Activated CD4-positive, alpha-beta T cell treated with anti-CD3 and anti-CD28 coated beads, Interleukin-2, amount 10 ng/mL, durations not matched to agents 24 days and 14 days (primary cell): Measurements from ENCODE around the gene KRTAP10-3. TPM values are rescaled to one million over a fixed set of nuclear protein-coding genes. Genes with fewer than 3 reads are reported as not detected.
"Not testable (repeated sequence)": the region's sequence is repeated elsewhere in the genome, so short reads cannot be mapped to it uniquely, and the experiment has no call there.

Source experiments
- DNase-seq: peaks from one replicate; pipeline ENCODE4 v3.0.0; 2022
- H3K27ac Mint-ChIP-seq: one replicate; pipeline ENCODE4 v1.8.0; 2022; ENCODE audit warnings: mild to moderate bottlenecking, mixed read lengths
- H3K27me3 Mint-ChIP-seq: one replicate; pipeline ENCODE4 v1.8.0; 2022; ENCODE audit warnings: mixed read lengths
- H3K36me3 Mint-ChIP-seq: one replicate; pipeline ENCODE4 v1.8.0; 2022; ENCODE audit warnings: low read depth, mild to moderate bottlenecking, mixed read lengths
- H3K4me1 Mint-ChIP-seq: one replicate; pipeline ENCODE4 v1.8.0; 2021; ENCODE audit warnings: mixed read lengths
- H3K4me3 Mint-ChIP-seq: one replicate; pipeline ENCODE4 v1.8.0; 2022; ENCODE audit warnings: mild to moderate bottlenecking, moderate library complexity, mixed read lengths
- H3K9me3 Mint-ChIP-seq: one replicate; pipeline ENCODE4 v1.8.0; 2021; ENCODE audit warnings: mixed read lengths
- intact Hi-C: fragments of 100-400 bp; cut with micrococcal nuclease; formaldehyde crosslinking; loops from one replicate; pipeline ENCODE4 v1.15.1; 2023
- total RNA-seq: library from RNA; stranded (reverse); gene quantifications from 2 replicates; pipeline ENCODE4 v1.2.3, GENCODE V29; 2022

The KRTAP10-3 gene
- total RNA-seq, 1 donor from 2014 or later: not detected

GRCh38 chr21:44594406-44594916 is 35.9 kb upstream of the KRTAP10-3 start:
- DNase-seq: no peak
- H3K4me3 Mint-ChIP-seq: no peak overlapping the region
- no peaks in the 10 kb centered on the region for H3K9me3 Mint-ChIP-seq
- H3K27me3 Mint-ChIP-seq: peaks cover 7% of the 10 kb centered on the region
- H3K4me1 Mint-ChIP-seq: no peaks in the 10 kb centered on the region
- H3K36me3 Mint-ChIP-seq: no peaks in the 10 kb centered on the region
- intact Hi-C loops: no loop called here
- H3K27ac Mint-ChIP-seq: no peak overlapping the region

DNA sequence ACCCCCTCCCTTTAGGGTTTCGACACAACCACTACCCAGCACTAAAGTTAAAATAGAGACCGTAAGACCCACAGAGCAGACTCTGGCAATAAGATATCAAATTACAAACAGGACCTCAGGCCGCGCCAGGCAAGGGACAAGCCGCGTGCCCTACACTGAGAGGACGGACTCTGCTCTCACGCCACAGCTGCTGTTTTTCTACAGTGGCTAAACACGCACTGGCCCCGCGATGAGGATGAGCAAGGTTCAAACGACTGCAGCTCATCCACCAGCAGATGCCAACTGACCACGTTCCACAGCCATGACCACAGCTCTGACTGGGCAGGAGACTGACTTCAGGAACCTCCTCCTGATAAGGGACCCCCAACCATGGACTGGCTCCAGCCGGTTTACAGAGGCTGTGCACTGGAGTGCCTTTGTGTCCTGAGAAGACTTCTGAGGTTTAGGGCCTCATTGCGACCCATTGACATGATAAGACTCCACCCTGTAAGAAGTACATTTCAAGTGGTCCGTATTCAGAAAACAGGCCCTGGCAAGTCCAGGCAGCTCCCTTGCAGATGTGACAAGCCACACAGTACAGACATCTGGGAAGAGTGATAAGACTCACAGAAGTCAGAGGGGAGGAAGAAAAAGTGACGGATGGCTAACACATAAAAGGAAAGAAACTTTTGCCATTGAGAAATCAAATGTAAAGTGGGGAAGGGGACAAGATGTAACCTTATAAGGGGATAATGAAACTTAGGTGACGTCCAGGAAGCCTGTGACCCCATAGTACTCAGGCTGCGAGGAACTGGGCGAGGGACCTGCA is 35.2 kb upstream of the KRTAP10-3 start:
- intact Hi-C loops: no loop called here
- Mint-ChIP-seq H3K36me3 (no peaks in the 10 kb centered on the region), H3K4me3 (no peak overlapping the region), H3K9me3 (no peaks in the 10 kb centered on the region), H3K27me3 (peaks cover 7% of the 10 kb centered on the region), H3K4me1 (no peaks in the 10 kb centered on the region), H3K27ac (no peak overlapping the region)
- no peak for DNase-seq

DNA sequence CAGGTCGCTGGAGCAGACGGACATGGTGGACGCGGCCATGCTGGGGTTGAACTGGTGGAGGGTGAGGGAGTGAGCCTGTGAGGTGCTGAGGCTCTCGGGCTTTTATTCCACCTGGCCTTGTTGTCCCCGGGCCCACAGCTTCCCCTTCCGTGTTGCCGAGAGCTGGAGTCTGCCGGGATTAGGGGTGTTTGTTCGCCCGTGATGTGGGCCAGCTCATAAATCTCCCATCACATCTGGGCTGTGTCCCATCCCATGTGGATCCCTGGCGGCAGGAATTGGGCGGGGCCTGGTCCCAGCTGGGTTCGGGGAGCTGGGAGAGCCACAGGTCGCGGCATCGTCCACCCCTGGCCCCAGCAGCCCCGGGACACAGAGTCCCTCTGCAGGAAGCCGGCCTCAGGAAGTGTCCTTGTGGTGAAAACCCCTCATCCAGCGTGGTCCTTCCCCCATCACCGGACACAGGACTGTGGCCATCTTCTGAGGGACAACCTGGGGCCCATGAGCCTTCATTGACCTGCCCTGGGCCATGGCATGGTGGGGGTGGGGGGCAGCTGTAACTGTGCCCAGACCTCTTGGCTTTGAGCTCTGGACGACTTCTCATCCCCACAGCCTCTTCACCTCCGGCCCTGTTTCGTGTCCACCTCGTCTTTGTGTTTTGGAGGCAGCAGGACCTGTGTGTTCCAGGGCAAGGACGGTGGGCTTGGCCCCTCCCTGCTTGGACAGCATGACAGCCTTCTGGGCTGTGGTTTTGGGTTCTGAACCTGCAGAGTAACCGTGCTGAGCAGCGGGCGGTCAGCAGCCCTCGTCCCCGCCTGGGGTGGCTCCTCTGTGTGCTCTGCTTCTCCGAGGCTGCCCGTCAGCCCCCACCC is 34.1 kb upstream of the KRTAP10-3 start, which contains the start of gene KRTAP10-6:
Gene KRTAP10-6 (minus strand): TSS at position 60 of the 866 bp plus-strand sequence. CDS start 21 bp downstream, at position 39.
- peaks cover 11% of the 10 kb centered on the region for H3K27me3 Mint-ChIP-seq
- H3K27ac Mint-ChIP-seq: no peak within 1 kb of the TSS
- DNase-seq: no peak
- H3K36me3 Mint-ChIP-seq: no peaks in the 10 kb centered on the region
- no peaks in the 10 kb centered on the region for H3K9me3 Mint-ChIP-seq
- no peak within 1 kb of the TSS for H3K4me3 Mint-ChIP-seq
- H3K4me1 Mint-ChIP-seq: no peaks in the 10 kb centered on the region
- intact Hi-C loops: no loop called here

DNA sequence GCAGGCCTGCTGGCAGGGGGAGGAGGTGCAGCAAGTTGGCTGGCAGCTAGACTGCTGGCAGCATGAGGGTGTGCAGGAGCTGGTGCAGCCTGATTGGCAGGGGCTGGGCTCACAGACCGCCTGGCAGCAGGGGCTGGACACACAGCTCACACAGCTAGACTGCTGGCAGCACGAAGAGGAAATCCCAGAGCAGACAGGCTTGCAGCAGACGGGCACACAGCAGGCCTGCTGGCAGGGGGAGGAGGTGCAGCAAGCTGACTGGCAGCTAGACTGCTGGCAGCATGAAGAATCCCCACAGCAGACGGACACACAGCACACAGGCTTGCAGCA is 33.2 kb upstream of the KRTAP10-3 start:
- peaks cover 19% of the 10 kb centered on the region for H3K27me3 Mint-ChIP-seq
- H3K4me1 Mint-ChIP-seq, H3K27ac Mint-ChIP-seq, DNase-seq, H3K9me3 Mint-ChIP-seq, intact Hi-C loops, H3K36me3 Mint-ChIP-seq, H3K4me3 Mint-ChIP-seq: not testable (repeated sequence)

- DNase-seq, H3K9me3 Mint-ChIP-seq, H3K36me3 Mint-ChIP-seq, H3K27ac Mint-ChIP-seq, H3K4me1 Mint-ChIP-seq, intact Hi-C loops, H3K4me3 Mint-ChIP-seq: not testable (repeated sequence)
- peaks cover 22% of the 10 kb centered on the region for H3K27me3 Mint-ChIP-seq
These were observed 32.6 kb upstream of the KRTAP10-3 start for GRCh38 chr21:44590897-44591800.

- no peak overlapping the region for H3K27ac Mint-ChIP-seq
- intact Hi-C loops: no loop called here
These were observed 31.7 kb upstream of the KRTAP10-3 start for GRCh38 chr21:44590311-44590721.

DNA sequence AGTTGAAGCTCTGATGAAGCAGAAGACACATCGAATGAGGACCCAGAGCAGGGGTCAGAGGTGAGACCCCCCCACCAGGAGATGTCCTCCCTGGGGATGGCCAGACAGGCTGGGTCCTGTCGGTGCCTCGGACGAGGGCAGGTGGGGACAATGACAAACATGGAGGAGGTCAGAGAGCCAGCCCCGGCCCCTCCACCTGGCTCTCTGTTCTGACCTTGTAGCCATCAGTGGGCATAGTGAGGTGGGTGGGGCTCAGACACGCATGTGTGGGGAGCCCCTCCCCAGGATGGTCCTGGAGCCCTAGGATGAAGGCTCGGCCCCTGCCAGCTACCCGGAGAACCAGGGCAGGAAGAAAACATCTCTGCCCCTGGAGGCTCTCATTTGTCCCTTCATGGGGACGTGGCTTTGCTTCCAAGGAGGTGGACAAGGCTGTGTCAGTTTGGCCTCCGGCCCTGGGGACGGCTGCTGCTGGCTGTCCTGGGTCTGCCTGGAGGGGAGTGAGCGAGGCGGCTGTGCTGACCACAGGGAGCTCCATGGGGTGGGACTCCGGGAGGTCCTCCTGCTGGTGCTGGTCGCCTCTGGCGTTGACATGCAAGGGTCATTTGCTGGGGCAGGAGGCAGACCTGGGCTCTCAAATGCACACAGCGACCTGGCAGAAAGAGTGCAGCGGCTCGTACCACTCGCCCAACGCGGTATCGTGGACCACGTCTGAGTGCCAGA is 31.2 kb upstream of the KRTAP10-3 start:
- Mint-ChIP-seq H3K9me3 (peaks cover 4% of the 10 kb centered on the region), H3K27me3 (peaks cover 30% of the 10 kb centered on the region), H3K36me3 (no peaks in the 10 kb centered on the region), H3K4me3 (no peak overlapping the region), H3K4me1 (no peaks in the 10 kb centered on the region), H3K27ac (no peak overlapping the region)
- no peak for DNase-seq
- intact Hi-C loops: no loop called here

More at GRCh38 chr21:44590311-44590721, 31.7 kb upstream of the KRTAP10-3 start:
- Mint-ChIP-seq H3K4me3 (no peak overlapping the region), H3K27me3 (peaks cover 27% of the 10 kb centered on the region), H3K4me1 (no peaks in the 10 kb centered on the region), H3K9me3 (peaks cover 4% of the 10 kb centered on the region), H3K36me3 (no peaks in the 10 kb centered on the region)
- DNase-seq: no peak

- no peak overlapping the region for H3K27ac Mint-ChIP-seq
- H3K4me1 Mint-ChIP-seq: no peaks in the 10 kb centered on the region
- DNase-seq: no peak
- H3K4me3 Mint-ChIP-seq: no peak overlapping the region
- intact Hi-C loops: no loop called here
- peaks cover 32% of the 10 kb centered on the region for H3K27me3 Mint-ChIP-seq
- H3K36me3 Mint-ChIP-seq: no peaks in the 10 kb centered on the region
- H3K9me3 Mint-ChIP-seq: peaks cover 4% of the 10 kb centered on the region
These were observed 30.5 kb upstream of the KRTAP10-3 start for GRCh38 chr21:44589094-44589493.

DNA sequence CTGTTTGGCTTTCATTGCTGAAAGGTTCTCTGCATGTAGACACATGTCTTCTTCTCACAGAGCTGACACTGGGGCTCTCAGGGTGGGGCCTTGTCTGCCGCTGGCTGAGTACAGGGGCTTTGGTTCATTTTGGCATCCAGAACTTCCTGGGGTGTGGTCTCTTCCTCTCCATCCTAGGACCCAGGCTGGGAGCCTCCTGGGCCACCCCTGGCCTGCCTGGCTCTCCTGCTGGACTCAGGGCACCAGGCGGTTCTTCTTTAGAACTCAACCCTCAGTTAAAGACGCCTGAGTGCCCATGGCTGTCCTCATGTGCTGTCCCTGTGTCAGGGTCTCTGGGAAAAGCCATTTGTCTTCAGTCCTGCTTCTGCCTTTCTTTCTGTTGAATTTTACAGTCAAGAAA is 27.3 kb upstream of the KRTAP10-3 start:
- H3K4me3 Mint-ChIP-seq: no peak overlapping the region
- no peak overlapping the region for H3K27ac Mint-ChIP-seq
- peaks cover 3% of the 10 kb centered on the region for H3K36me3 Mint-ChIP-seq
- no peak for DNase-seq
- intact Hi-C loops: no loop called here
- H3K27me3 Mint-ChIP-seq: peaks cover 32% of the 10 kb centered on the region
- peaks cover 11% of the 10 kb centered on the region for H3K9me3 Mint-ChIP-seq
- peaks cover 5% of the 10 kb centered on the region for H3K4me1 Mint-ChIP-seq

GRCh38 chr21:44583800-44584147 is 25.2 kb upstream of the KRTAP10-3 start:
- Mint-ChIP-seq H3K27me3 (peaks cover 32% of the 10 kb centered on the region), H3K4me1 (peaks cover 5% of the 10 kb centered on the region), H3K4me3 (no peak overlapping the region), H3K9me3 (peaks cover 11% of the 10 kb centered on the region), H3K27ac (no peak overlapping the region), H3K36me3 (peaks cover 7% of the 10 kb centered on the region)
- DNase-seq: peak; percentile 71
- intact Hi-C loops: no loop called here

DNA sequence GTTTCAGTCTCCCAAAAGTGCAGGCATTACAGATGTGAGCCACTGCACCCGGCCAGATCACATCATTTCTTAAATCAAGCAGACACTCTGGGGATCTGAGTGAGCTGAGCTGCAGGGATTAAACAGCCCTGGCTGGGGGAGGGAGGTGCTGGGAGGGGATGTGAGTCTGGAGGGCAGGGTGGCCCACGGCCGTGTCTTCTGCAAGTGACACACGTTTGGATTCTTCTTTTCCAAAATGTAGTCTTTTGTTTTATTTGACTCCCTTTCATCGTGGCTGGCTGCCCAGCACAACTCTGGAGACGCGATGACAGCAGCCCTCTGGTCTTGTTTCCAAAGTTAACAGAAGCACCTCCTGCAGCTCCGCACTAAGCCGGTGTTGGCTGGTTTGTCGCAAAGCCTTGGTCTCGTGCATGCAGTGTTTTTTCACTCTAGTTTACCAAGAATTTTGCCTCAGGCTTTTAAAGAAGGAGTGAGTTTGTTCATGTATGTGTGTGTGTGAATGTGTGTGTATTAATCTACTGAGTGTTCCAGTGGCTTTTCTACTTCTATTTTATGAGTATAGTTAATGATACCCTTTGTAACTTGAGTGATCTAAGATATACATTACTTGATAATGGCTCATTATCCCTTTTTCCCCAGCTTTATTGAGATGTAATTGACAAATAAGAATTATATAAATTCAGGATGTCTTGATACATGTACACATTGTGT is 24.6 kb upstream of the KRTAP10-3 start:
- H3K4me3 Mint-ChIP-seq: no peak overlapping the region
- H3K27me3 Mint-ChIP-seq: peaks cover 30% of the 10 kb centered on the region
- intact Hi-C loops: no loop called here
- peaks cover 5% of the 10 kb centered on the region for H3K4me1 Mint-ChIP-seq
- H3K36me3 Mint-ChIP-seq: peaks cover 7% of the 10 kb centered on the region
- H3K27ac Mint-ChIP-seq: no peak overlapping the region
- peaks cover 11% of the 10 kb centered on the region for H3K9me3 Mint-ChIP-seq
- DNase-seq: no peak

DNA sequence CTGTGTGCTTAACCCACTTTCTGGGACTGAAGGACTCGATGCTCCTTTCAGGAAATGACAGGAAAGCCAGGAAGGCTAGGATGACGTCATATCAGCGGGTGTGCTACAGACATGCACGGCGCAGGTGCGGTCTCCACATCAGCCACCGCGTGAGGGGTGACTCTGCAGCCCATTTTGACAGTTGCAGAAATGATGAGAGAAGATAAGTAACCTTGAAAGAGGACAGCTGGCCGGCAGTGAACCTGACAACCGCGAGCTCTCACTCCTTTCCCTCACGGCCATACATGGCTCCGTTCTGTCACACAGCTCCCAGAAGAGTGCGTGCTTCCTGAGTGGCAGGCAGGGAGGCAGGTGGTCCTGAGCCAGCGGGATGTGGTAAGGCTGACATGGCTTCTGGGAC is 23.5 kb upstream of the KRTAP10-3 start:
- no peak for DNase-seq
- H3K27me3 Mint-ChIP-seq: peaks cover 18% of the 10 kb centered on the region
- H3K9me3 Mint-ChIP-seq: peaks cover 19% of the 10 kb centered on the region
- H3K4me3 Mint-ChIP-seq: no peak overlapping the region
- peaks cover 5% of the 10 kb centered on the region for H3K4me1 Mint-ChIP-seq
- peaks cover 10% of the 10 kb centered on the region for H3K36me3 Mint-ChIP-seq
- intact Hi-C loops: no loop called here
- no peak overlapping the region for H3K27ac Mint-ChIP-seq
